Type B pancreatic cell (in vitro differentiated cells): ENCODE results near the gene PPP1R11. TPM values are rescaled to one million over a fixed set of nuclear protein-coding genes. Genes with fewer than 3 reads are reported as not detected.

Source experiments
- DNase-seq: peaks from one replicate; pipeline ENCODE4 v3.0.0; 2021; ENCODE audit warnings: mixed read lengths; ENCODE audit not compliant: unreplicated experiment; ENCODE audit errors: extremely low spot score
- H3K27ac Mint-ChIP-seq: 2 replicates; pipeline ENCODE4 v1.8.0; 2021; ENCODE audit warnings: mild to moderate bottlenecking, mixed read lengths
- H3K27me3 Mint-ChIP-seq: 2 replicates; pipeline ENCODE4 v1.8.0; 2021; ENCODE audit warnings: mixed read lengths
- H3K36me3 Mint-ChIP-seq: 2 replicates; pipeline ENCODE4 v1.8.0; 2021; ENCODE audit warnings: mixed read lengths
- H3K4me1 Mint-ChIP-seq: one replicate; pipeline ENCODE4 v1.8.0; 2021; ENCODE audit warnings: mixed read lengths; ENCODE audit not compliant: unreplicated experiment
- H3K4me3 Mint-ChIP-seq: 2 replicates; pipeline ENCODE4 v1.8.0; 2021; ENCODE audit warnings: mild to moderate bottlenecking, mixed read lengths
- H3K9me3 Mint-ChIP-seq: 2 replicates; pipeline ENCODE4 v1.8.0; 2021; ENCODE audit warnings: mixed read lengths
- total RNA-seq: library from RNA; stranded (reverse); gene quantifications from 2 replicates; pipeline ENCODE4 v1.2.1, GENCODE V29; 2021; ENCODE audit warnings: low replicate concordance
- TF ChIP-seq, protein P1 (sequence below): fragments of 200-600 bp; sonication (generic); conservative IDR thresholded peaks from 2 replicates; pipeline ENCODE4 v1.5.0; 2021; ENCODE audit warnings: antibody characterized with exemption, mild to moderate bottlenecking

The PPP1R11 gene
- total RNA-seq, 1 donor from 2014 or later, result 40.0 TPM

DNA sequence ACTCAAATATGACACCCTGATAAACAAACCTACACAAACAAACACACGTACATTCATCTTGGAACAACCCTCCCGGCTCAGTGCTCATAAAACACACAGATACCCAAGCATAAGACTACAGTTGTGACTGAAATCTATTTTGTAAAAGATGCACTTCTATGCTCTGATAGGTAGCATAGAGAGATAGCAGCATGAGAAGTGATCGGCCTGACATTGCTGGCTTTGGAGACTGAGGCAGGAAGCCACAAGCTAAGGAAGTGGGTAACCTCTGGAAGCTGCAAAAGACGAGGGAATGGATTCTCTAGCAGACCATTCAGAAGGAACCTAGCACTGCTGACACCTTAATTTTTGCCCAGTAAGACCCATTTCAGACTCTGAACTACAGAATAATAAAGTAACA, 10.2 kb downstream of the PPP1R11 start:
- DNase-seq, result no peak
- TF ChIP-seq, protein P1, sequence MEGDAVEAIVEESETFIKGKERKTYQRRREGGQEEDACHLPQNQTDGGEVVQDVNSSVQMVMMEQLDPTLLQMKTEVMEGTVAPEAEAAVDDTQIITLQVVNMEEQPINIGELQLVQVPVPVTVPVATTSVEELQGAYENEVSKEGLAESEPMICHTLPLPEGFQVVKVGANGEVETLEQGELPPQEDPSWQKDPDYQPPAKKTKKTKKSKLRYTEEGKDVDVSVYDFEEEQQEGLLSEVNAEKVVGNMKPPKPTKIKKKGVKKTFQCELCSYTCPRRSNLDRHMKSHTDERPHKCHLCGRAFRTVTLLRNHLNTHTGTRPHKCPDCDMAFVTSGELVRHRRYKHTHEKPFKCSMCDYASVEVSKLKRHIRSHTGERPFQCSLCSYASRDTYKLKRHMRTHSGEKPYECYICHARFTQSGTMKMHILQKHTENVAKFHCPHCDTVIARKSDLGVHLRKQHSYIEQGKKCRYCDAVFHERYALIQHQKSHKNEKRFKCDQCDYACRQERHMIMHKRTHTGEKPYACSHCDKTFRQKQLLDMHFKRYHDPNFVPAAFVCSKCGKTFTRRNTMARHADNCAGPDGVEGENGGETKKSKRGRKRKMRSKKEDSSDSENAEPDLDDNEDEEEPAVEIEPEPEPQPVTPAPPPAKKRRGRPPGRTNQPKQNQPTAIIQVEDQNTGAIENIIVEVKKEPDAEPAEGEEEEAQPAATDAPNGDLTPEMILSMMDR, result no peak
- peaks cover 8% of the 10 kb centered on the region for H3K36me3 Mint-ChIP-seq
- H3K27ac Mint-ChIP-seq, result no peak overlapping the region
- peaks cover 82% of the 10 kb centered on the region for H3K27me3 Mint-ChIP-seq
- H3K4me1 Mint-ChIP-seq, result peaks cover 3% of the 10 kb centered on the region
- no peak overlapping the region for H3K4me3 Mint-ChIP-seq
- H3K9me3 Mint-ChIP-seq, result no peaks in the 10 kb centered on the region

DNA sequence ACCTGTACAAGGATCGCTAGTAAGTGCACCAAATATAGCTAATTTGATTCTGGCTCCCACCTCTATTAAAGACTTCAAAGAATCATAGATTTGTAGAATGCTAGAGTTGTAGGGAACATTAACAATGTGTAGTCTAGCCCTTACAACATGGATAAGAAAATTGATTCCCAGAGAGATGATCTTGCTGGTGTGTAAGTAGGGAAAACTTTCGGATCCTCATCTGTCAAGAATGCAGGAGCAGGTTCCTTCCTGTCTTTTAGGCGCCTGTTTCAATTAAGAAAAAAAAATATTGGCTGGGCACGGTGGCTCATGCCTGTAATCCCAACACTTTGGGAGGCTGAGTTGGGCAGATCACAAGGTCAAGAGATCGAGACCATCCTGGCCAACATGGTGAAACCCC, 20.9 kb downstream of the PPP1R11 start:
- Mint-ChIP-seq H3K27me3 (peaks cover 66% of the 10 kb centered on the region), H3K36me3 (no peaks in the 10 kb centered on the region), H3K9me3 (peaks cover 5% of the 10 kb centered on the region), H3K4me1 (no peaks in the 10 kb centered on the region), H3K4me3 (no peak overlapping the region), H3K27ac (no peak overlapping the region)
- DNase-seq, result no peak
- TF ChIP-seq, protein P1, result no peak

DNA sequence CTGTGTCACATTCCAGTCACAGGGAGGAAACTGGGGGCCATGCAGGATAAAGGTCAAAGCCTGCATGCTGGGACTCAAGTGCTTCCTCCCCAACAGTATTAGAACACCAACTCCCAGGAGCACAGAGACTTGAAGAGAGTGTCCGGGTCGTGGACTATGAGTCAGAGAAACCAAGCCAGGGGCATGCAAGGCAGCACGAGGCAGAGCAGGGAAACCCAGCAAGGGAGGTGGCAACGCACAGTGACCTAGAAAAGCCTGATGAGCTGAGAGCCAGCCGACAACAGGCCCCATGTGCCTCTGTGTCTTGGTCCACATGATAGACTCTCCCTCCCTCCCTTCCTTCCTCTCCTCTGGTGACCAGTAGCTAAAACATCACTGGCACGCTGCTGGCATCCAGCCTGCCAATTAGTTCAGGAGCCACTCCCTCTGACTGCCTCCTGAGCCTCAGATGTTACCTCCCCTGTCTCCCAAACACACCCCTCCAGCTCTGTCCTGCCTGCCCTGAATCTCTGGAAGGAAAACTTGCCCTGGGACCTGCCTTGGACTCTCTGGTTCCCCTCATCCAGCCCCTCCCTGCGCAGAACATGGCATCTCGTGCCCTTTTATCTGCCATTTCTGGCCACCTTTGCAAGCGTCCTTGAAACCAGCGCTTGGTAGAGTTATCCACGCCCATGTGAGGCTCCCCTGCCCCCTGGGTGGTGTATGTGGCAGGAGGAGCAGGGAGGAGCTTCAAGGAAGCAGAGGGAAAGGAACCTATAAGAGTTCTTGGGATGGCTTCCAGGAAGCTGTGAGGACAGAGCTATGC, 24.8 kb downstream of the PPP1R11 start:
- Mint-ChIP-seq H3K9me3 (peaks cover 5% of the 10 kb centered on the region), H3K4me1 (no peaks in the 10 kb centered on the region), H3K4me3 (no peak overlapping the region), H3K27ac (no peak overlapping the region), H3K36me3 (no peaks in the 10 kb centered on the region), H3K27me3 (peaks cover 94% of the 10 kb centered on the region)
- no peak for DNase-seq
- TF ChIP-seq, protein P1, result no peak

DNA sequence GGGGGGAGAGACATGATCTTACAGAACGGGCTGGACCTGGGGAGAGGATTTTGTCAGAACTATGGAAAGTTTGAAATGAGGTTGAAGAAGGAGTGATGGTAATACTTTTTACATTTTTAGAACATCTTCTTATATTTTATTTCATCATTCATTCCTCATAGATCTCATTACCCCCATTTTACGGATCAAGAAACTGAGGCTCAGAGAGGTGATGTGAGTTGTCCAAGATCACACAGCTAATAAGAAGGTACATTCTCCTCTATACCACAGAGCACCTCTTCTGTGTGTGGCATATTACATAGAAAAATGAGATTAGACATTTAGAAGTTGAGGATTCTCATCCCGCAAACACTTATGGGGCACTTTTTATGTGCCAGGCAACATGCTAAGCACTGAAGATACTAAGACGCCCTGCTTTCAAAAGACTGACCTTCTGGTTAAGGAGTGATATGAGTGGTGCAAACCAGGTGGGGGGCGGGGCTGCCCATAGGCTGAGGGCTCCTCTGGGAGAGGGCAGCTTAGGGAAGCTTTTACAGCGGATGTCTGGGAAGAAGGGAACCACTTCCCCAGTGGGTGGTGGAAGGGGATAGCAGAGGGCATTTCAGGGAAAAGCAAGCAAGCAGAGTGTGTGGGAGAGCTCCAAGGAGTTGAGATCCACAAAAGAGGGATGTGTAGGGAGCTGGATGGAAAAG, 26.0 kb downstream of the PPP1R11 start:
- H3K27me3 Mint-ChIP-seq, result peaks cover 94% of the 10 kb centered on the region
- TF ChIP-seq, protein P1, result no peak
- DNase-seq, result no peak
- H3K4me3 Mint-ChIP-seq, result no peak overlapping the region
- H3K27ac Mint-ChIP-seq, result no peak overlapping the region
- no peaks in the 10 kb centered on the region for H3K9me3 Mint-ChIP-seq
- no peaks in the 10 kb centered on the region for H3K36me3 Mint-ChIP-seq
- H3K4me1 Mint-ChIP-seq, result no peaks in the 10 kb centered on the region

DNA sequence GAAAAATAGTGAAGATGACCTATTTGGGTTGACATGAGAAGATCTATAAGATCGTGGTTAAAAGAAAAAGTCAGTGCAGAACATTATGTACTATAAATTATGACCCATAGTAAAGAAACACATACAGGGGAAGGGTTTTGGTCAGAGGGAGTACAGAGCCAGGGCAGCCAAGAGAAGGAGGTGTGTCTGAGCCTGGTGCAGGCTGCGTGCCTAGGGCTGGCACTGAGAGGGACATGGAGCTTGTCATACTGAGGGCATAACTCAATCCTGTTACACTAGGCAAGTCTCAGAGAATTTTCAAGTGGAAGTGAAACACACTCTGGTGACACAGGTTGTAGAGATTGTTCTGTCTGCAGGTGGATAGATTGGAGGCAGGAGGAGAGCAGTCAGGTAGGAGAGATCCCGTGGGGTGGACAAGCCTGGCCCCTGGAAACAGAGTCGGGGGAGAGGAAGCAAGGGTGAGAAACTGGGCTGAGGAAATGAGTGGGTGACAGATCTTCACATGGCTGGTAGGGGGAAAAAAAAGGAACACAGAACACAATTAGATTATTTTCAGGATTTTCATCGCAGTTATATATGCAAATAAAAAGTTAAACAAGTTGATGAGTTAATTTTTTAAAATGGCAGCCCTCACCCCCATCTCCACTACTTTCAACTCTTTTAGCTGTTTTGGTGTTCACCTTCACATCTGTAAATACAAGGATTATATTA, 27.1 kb downstream of the PPP1R11 start:
- H3K4me3 Mint-ChIP-seq, result no peak overlapping the region
- H3K36me3 Mint-ChIP-seq, result no peaks in the 10 kb centered on the region
- TF ChIP-seq, protein P1, result no peak
- DNase-seq, result no peak
- no peaks in the 10 kb centered on the region for H3K9me3 Mint-ChIP-seq
- H3K27me3 Mint-ChIP-seq, result peaks cover 97% of the 10 kb centered on the region
- no peaks in the 10 kb centered on the region for H3K4me1 Mint-ChIP-seq
- H3K27ac Mint-ChIP-seq, result no peak overlapping the region
